IMR-90 (cell line): ENCODE measurements around the gene RXRG. TPM values are rescaled to one million over a fixed set of nuclear protein-coding genes. Genes with fewer than 3 reads are reported as not detected.

Experiments
- ATAC-seq: fragments of 200-7000 bp; cut with Tn5 transposase; 2 replicates; pipeline ENCODE4 v1.9.1; 2020; ENCODE audit warnings: low read depth, mild to moderate bottlenecking, moderate library complexity
- BruUV-seq: library from RNA; stranded (reverse); fragments of 400-500 nt; replicated peaks from 2 replicates; lab custom pipeline; 2021; lab: Mats Ljungman, UMichigan
- CTCF ChIA-PET: fragments of 300-600 bp; formaldehyde crosslinking; extraction: SDS; loops from one replicate; lab custom pipeline; 2021; ENCODE audit warnings: antibody characterized with exemption; lab: Yijun Ruan, JAX
- POLR2A ChIA-PET: fragments of 300-600 bp; sonication (Branson Sonifier 250); formaldehyde crosslinking; loops from one replicate; lab custom pipeline; 2022; ENCODE audit warnings: antibody characterized with exemption; ENCODE audit not compliant: unreplicated experiment; lab: Charles Lee
- DNase-seq: peaks from one replicate; pipeline ENCODE4 v3.0.0; 2013
- H2AFZ ChIP-seq: replicated peaks from 2 replicates; pipeline ENCODE3; 2013; ENCODE audit warnings: low read length, mild to moderate bottlenecking; ENCODE audit not compliant: poor library complexity
- H2AK5ac ChIP-seq: 2 replicates; pipeline ENCODE4 v1.6.1; 2013; ENCODE audit warnings: low read depth, low read length, inconsistent platforms
- H2AK9ac ChIP-seq: replicated peaks from 2 replicates; pipeline ENCODE3; 2013; ENCODE audit warnings: mild to moderate bottlenecking, low read depth, low read length, moderate library complexity; ENCODE audit not compliant: poor library complexity
- H2BK120ac ChIP-seq: 2 replicates; pipeline ENCODE4 v1.6.1; 2013; ENCODE audit warnings: low read depth, low read length, inconsistent platforms
- H2BK15ac ChIP-seq: 3 replicates; pipeline ENCODE4 v1.6.1; 2013; ENCODE audit warnings: low read depth, low read length, inconsistent platforms
- H2BK20ac ChIP-seq: 2 replicates; pipeline ENCODE4 v1.6.1; 2013; ENCODE audit warnings: low read depth, mild to moderate bottlenecking, inconsistent platforms, low read length, moderate library complexity
- H2BK5ac ChIP-seq: 2 replicates; pipeline ENCODE4 v1.6.1; 2013; ENCODE audit warnings: mild to moderate bottlenecking, low read depth, low read length, inconsistent platforms; ENCODE audit not compliant: poor library complexity, severe bottlenecking
- H3K14ac ChIP-seq: replicated peaks from 2 replicates; pipeline ENCODE4 v1.6.1; 2013; ENCODE audit warnings: low read depth, low read length, inconsistent platforms
- H3K18ac ChIP-seq: 2 replicates; pipeline ENCODE4 v1.6.1; 2013; ENCODE audit warnings: low read depth, low read length, control low read depth
- H3K23ac ChIP-seq: 2 replicates; pipeline ENCODE4 v1.6.1; 2013; ENCODE audit warnings: low read depth, low read length, inconsistent platforms
- H3K27ac ChIP-seq: 2 replicates; pipeline ENCODE4 v1.5.1; 2013; ENCODE audit warnings: mild to moderate bottlenecking, control low read depth, low read length; ENCODE audit not compliant: insufficient read depth
- H3K27me3 ChIP-seq: 2 replicates; pipeline ENCODE4 v1.6.1; 2013; ENCODE audit warnings: low read length; ENCODE audit not compliant: control insufficient read depth, insufficient read depth
- H3K36me3 ChIP-seq: 2 replicates; pipeline ENCODE4 v1.6.1; 2013; ENCODE audit warnings: low read length, mixed read lengths; ENCODE audit not compliant: control insufficient read depth, insufficient read depth
- H3K4ac ChIP-seq: 2 replicates; pipeline ENCODE4 v1.6.1; 2013; ENCODE audit warnings: low read depth, low read length, inconsistent platforms
- H3K4me1 ChIP-seq: 2 replicates; pipeline ENCODE4 v1.6.1; 2013; ENCODE audit warnings: low read length, mixed read lengths; ENCODE audit not compliant: control insufficient read depth, insufficient read depth
- H3K4me2 ChIP-seq: 2 replicates; pipeline ENCODE4 v1.6.1; 2013; ENCODE audit warnings: low read depth, mild to moderate bottlenecking, control low read depth, low read length, moderate library complexity
- H3K4me3 ChIP-seq: 2 replicates; pipeline ENCODE4 v1.5.1; 2013; ENCODE audit warnings: low read depth, mild to moderate bottlenecking, control low read depth, low read length, moderate library complexity; ENCODE audit not compliant: insufficient read depth
- H3K56ac ChIP-seq: 2 replicates; pipeline ENCODE4 v1.6.1; 2013; ENCODE audit warnings: low read length, inconsistent platforms; ENCODE audit not compliant: insufficient read depth; ENCODE audit errors: extremely low read depth
- H3K79me1 ChIP-seq, 2 experiments: 2 replicates each; pipeline ENCODE4 v1.6.1; 2013; ENCODE audit warnings: low read length in 2 of 2, inconsistent platforms in 1 of 2, low read depth in 1 of 2
- H3K9ac ChIP-seq: 2 replicates; pipeline ENCODE4 v1.6.1; 2013; ENCODE audit warnings: low read depth, low read length, control low read depth
- H3K9me1 ChIP-seq: 2 replicates; pipeline ENCODE4 v1.6.1; 2013; ENCODE audit warnings: low read length, inconsistent platforms; ENCODE audit not compliant: insufficient read depth
- H3K9me3 ChIP-seq: 2 replicates; pipeline ENCODE4 v1.6.1; 2013; ENCODE audit warnings: low read length; ENCODE audit not compliant: control insufficient read depth, insufficient read depth
- H4K20me1 ChIP-seq: 2 replicates; pipeline ENCODE4 v1.6.1; 2013; ENCODE audit warnings: low read length, inconsistent platforms; ENCODE audit not compliant: insufficient read depth
- H4K5ac ChIP-seq: 2 replicates; pipeline ENCODE4 v1.6.1; 2013; ENCODE audit warnings: mild to moderate bottlenecking, low read depth, low read length, control low read depth
- H4K8ac ChIP-seq, 2 experiments: 2 replicates each; pipeline ENCODE4 v1.6.1; 2013; ENCODE audit warnings: low read depth in 2 of 2, low read length in 2 of 2, control low read depth in 1 of 2, inconsistent platforms in 1 of 2
- H4K91ac ChIP-seq: 2 replicates; pipeline ENCODE4 v1.6.1; 2013; ENCODE audit warnings: low read depth, low read length, inconsistent platforms; ENCODE audit not compliant: insufficient read depth
- MAFK ChIP-seq: IDR thresholded peaks from 2 replicates; pipeline ENCODE4 v1.6.1; 2012; ENCODE audit warnings: low read depth, low read length, improper control_type of control experiment
- RAD21 ChIP-seq: IDR thresholded peaks from 2 replicates; pipeline ENCODE4 v1.6.1; 2012; ENCODE audit warnings: low read length, improper control_type of control experiment
- whole genome bisulfite sequencing, 2 experiments: methylation state at CpG; one replicate each; pipeline versions ENCODE4 v1.1.5 to v1.1.7; 2013; ENCODE audit warnings: missing lambda C conversion rate in 2 of 2; ENCODE audit not compliant: insufficient read length in 1 of 2; ENCODE audit errors: extremely low coverage in 2 of 2; 5-methylcytosine and 5-hydroxymethylcytosine counted together
- dilution Hi-C: fragments of 300-500 bp; cut with HindIII; formaldehyde crosslinking; loops from one replicate; pipeline ENCODE4 v1.14.3; 2018; ENCODE audit warnings: low sequenced_read_pairs; ENCODE audit not compliant: unreplicated experiment
- in situ Hi-C: fragments of 300-500 bp; cut with MboI; formaldehyde crosslinking; loops from 3 replicates; pipeline ENCODE4 v1.14.3; 2019; ENCODE audit warnings: low sequenced_read_pairs, inconsistent platforms, mixed read lengths
- intact Hi-C: fragments of 100-400 bp; cut with micrococcal nuclease; formaldehyde crosslinking; loops from 2 replicates; pipeline ENCODE4 v1.10.0; 2022
- polyA plus RNA-seq, 3 experiments: library from polyadenylated mRNA; depleted of rRNA; stranded (reverse); fragments of >200 nt; gene quantifications; 2 replicates each; pipeline ENCODE4 v1.2.3, GENCODE V29; 2012; ENCODE audit warnings: low replicate concordance in 1 of 3
- total RNA-seq: library from RNA; depleted of rRNA; stranded (reverse); fragments of >200 nt; gene quantifications from 2 replicates; pipeline ENCODE4 v1.2.3, GENCODE V29; 2012

Gene RXRG
- total and polyA plus RNA-seq, 2 of the 4 experiments (the other 2 are of a cell fraction) = not detected

DNA sequence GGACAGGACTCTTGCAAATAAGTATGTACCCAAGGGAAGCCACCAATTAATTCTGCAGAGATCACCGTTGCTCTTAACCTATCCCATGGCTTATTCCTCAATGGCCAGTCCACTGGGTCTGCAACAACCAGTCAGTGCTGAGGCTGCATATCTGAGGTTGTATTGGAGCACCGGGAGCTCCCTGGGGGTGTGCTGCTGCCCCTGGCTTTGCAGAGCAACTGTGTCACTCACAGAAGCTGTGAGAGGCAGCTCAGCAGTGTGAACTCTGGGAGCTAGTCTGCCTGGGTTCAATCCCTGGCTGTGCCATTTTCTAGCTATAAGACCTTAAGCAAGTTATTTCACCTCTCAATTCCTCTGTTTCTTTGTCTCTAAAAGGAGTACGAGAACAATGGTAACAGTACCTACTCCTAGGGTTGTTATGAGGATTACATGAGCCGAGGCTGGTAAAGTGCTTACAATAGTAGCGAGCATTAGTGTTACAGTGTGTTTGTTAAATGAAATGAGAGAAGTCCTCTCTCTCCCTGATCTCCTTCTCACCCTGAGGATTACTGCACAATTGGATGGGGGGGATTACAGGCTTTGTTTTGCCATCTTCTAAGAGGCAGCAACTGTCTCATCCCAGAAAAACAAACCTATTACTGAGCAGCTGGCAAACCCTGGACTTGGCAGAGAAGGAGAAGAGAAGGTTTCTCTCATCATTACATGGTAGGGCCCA is 3.6 kb downstream of the RXRG start:
- no peaks in the 10 kb centered on the region for H3K79me1 ChIP-seq
- POLR2A ChIA-PET = no interaction called here
- H3K9me3 ChIP-seq = no peaks in the 10 kb centered on the region
- no peak overlapping the region for H4K5ac ChIP-seq
- no peaks in the 10 kb centered on the region for H3K9me1 ChIP-seq
- no peak overlapping the region for H2BK5ac ChIP-seq
- H3K4me3 ChIP-seq = no peak overlapping the region
- no peak overlapping the region for H4K8ac ChIP-seq
- H3K4me1 ChIP-seq = no peaks in the 10 kb centered on the region
- H2BK120ac ChIP-seq = no peak overlapping the region
- H3K4ac ChIP-seq = no peak overlapping the region
- no peaks in the 10 kb centered on the region for H4K20me1 ChIP-seq
- intact Hi-C loops (no loop called here), in situ Hi-C loops (no loop called here), dilution Hi-C loops (no loop called here)
- no peak overlapping the region for H4K91ac ChIP-seq
- H3K4me2 ChIP-seq = no peak overlapping the region
- TF ChIP-seq RAD21 = no peak
- TF ChIP-seq MAFK = no peak
- no peak overlapping the region for H2AK9ac ChIP-seq
- H2AFZ ChIP-seq = no peak overlapping the region
- H2BK20ac ChIP-seq = no peak overlapping the region
- H3K36me3 ChIP-seq = no peaks in the 10 kb centered on the region
- no peak overlapping the region for H3K27ac ChIP-seq
- H3K14ac ChIP-seq = no peak overlapping the region
- H3K27me3 ChIP-seq = peaks cover 11% of the 10 kb centered on the region
- no peak for ATAC-seq
- 50% methylated on average over 1 of the region's 5 CpGs; no CpG with 5 or more reads in 1 of the 2 experiments for WGBS, 2 experiments
- no peak overlapping the region for H2AK5ac ChIP-seq
- no peak overlapping the region for H3K56ac ChIP-seq
- H3K23ac ChIP-seq = no peak overlapping the region
- no TSS peak for BruUV-seq
- H3K9ac ChIP-seq = no peak overlapping the region
- DNase-seq = no peak
- no peak overlapping the region for H3K18ac ChIP-seq
- CTCF ChIA-PET = no interaction called here
- no peak overlapping the region for H2BK15ac ChIP-seq
